NCI-H146 treated with DMSO at 0.1 percent for 48 hours (cell line): ENCODE data around the gene LYSMD1.

Source experiments
- DNase-seq: peaks from one replicate; lab custom pipeline; 2025; ENCODE audit not compliant: unreplicated experiment; lab: John Stamatoyannopoulos, UW

Gene LYSMD1

GRCh38 chr1:151142411-151143056 is 23.2 kb downstream of the LYSMD1 start:
- DNase-seq = no peak

- no peak for DNase-seq
Observed at GRCh38 chr1:151137789-151138188, 27.9 kb downstream of the LYSMD1 start.

- no peak for DNase-seq
Observed at GRCh38 chr1:151135433-151136385, 30.0 kb downstream of the LYSMD1 start.

- no peak for DNase-seq
Observed at GRCh38 chr1:151134991-151135390, 30.7 kb downstream of the LYSMD1 start.

- no peak for DNase-seq
Observed at GRCh38 chr1:151134396-151134795, 31.3 kb downstream of the LYSMD1 start.

- DNase-seq = no peak
Observed at GRCh38 chr1:151133018-151133806, 32.5 kb downstream of the LYSMD1 start.

- DNase-seq = no peak
Observed at GRCh38 chr1:151132335-151133017, 33.2 kb downstream of the LYSMD1 start.

GRCh38 chr1:151131701-151132334 is 33.9 kb downstream of the LYSMD1 start:
- DNase-seq = no peak

GRCh38 chr1:151130987-151131586 is 34.6 kb downstream of the LYSMD1 start:
- DNase-seq = no peak

GRCh38 chr1:151128800-151129199 is 36.9 kb downstream of the LYSMD1 start:
- no peak for DNase-seq

- no peak for DNase-seq
Observed at GRCh38 chr1:151124763-151125403, 40.8 kb downstream of the LYSMD1 start.

GRCh38 chr1:151113877-151114276 is 51.8 kb downstream of the LYSMD1 start:
- no peak for DNase-seq
